Stimulated activated CD4-positive, alpha-beta T cell treated with anti-CD3 and anti-CD28 coated beads, Interleukin-15, amount 100 ng/mL, for 24 hours (primary cell): Measurements from ENCODE around the gene ARMC2.
"Not testable (repeated sequence)": the region's sequence is repeated elsewhere in the genome, so short reads cannot be mapped to it uniquely, and the experiment has no call there.

Experiments
- DNase-seq: peaks from one replicate; pipeline ENCODE4 v3.0.0-alpha.2; 2020

The ARMC2 gene

DNA sequence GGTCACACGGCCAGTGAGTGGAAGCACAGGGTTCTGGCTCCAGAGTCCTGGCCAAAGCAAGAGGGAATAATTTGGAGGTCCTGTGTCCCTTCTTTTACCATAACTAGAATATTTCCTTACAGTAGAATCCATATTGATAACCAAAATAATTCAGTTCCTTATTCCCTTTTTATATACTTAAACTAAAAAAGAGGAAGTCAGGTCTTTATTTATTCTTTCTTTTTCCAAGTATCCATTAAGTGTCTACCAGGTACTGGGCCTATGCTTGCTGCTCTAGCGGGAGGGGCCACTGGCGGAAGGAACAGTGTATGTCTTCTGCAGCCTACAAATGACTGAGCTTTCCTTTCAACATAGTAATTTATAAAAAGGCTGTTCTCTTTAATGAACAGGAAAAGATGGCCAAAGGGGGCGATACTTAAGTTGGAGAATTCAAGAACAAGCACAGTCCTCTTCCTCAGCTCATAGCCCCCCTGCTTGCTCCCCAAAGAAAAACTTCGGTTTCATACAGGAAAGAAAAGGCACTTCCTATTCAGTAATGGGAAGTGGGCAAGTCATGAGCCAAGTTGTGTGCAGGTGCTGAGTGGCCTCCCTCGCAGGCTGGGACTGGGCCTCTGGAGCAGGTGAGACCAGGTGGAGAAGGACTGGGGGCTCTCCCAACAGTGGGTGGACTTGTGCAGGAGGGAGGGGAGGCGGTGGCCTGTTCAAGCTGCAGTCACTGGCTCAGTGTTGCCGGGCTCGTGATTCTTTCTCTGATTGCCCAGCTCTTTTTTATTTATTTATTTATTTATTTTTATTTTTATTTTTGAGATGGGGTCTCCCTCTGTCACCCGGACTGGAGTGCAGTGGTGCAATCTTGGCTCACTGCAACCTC is 110.9 kb downstream of the ARMC2 start:
- no peak for DNase-seq

DNA sequence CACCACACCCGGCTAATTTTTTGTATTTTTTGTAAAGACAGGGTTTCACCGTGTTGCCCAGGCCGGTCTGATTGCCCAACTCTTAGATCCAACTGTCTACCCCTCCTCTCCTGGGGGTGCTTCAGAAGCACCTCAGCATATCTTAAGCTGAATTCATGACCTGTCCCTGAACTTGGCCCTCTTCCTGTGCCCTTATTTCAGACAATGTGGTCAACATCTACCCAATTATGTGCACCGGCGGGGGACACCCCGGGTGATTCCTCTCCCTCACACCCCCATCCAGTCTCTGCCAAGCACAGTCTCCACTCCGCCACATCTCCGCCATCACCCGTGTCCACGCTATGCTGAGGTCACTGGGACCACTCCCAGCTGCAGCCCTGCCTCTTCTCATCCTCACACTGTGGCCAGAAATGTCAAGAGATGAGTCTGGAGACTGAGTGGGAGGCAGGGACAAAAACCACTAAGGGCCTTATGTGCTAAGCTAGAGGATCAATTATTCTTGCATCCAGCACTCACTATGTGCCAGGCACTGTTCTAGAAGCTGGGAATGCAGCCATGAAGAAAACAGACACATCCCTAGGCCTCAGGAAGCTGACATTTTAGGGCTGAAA is 111.9 kb downstream of the ARMC2 start:
- no peak for DNase-seq

- DNase-seq: no peak
These were observed 112.4 kb downstream of the ARMC2 start for GRCh38 chr6:108960601-108961000.

GRCh38 chr6:108961077-108961476 is 112.9 kb downstream of the ARMC2 start:
- DNase-seq: no peak

DNA sequence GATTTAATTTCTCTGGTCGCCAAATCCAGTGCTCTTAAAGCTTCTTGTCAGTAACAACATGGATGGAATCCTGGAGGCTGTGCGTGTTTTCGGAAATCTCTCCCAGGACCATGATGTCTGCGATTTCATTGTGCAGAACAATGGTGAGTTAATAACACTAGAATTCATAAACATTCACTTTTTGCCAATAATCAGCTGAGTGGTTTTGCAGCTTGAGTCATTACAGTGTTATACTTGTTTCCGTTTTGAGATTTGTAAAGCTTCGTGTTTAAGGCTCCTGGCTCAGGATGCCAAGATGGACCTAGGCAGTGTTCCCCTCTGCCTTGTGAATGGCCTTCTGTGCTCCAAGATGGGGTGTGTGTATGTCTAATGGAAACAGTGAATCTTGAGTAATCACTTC is 113.8 kb downstream of the ARMC2 start:
- DNase-seq: no peak

DNA sequence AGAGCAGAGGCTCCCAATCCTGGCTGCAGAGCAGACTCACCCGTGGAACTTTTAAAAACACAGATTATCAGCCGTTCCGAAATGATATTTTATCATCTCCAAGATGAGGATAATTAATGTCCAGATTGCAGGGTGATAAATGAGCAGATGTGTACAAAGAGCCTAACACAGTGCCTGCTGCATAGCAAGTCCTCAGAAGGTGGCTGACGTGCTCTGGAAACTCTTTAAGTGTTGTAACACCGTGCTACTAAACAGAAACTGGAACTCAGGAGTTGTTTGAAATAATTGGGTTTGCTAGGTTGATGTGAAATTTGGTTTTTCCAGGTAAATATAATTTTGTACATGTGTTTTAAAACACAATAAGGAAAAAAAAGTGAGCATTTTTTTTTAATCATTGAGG is 118.0 kb downstream of the ARMC2 start:
- no peak for DNase-seq

DNA sequence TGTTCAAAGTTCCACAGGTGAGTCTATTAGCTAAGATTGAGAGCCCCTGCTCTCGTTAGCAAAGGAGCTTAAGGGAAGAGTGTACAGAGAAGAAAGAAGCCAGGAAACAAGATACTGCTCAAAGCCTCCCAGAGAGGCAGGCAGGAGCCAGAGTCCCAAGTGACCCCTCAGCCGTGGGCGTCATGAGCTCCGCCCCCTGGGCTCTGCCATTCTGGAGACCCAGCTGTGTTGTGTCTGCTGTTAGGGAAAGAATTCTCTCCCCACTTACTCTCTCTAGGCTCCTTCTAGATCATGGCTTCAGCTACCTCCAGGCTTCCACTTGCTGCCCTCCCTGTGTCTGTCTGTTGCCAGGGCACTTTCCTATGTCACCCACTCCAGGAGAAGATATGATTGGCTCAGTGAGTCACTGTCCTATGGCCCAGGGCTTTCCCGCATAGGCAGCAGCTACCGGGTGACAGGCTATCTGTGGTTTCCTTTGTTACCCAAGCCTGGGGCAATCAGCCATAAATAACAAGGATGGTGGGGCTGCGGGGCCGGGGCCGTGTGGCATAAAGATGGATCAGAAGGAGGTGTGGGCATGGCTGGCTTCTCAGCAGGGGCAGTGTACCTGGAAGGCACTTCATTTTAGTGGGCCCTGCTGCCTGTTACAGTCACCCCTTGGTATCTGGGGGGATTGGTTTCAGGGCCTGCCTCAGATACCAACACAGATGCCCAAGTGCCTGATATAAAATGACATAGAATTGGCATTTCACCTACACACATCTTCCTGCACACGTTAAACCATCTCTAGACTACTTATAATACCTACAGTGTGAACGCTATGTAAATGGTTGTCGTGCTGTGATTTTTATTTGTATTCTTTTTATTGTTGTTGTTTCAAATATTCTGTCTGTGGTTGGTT is 118.9 kb downstream of the ARMC2 start:
- no peak for DNase-seq

DNA sequence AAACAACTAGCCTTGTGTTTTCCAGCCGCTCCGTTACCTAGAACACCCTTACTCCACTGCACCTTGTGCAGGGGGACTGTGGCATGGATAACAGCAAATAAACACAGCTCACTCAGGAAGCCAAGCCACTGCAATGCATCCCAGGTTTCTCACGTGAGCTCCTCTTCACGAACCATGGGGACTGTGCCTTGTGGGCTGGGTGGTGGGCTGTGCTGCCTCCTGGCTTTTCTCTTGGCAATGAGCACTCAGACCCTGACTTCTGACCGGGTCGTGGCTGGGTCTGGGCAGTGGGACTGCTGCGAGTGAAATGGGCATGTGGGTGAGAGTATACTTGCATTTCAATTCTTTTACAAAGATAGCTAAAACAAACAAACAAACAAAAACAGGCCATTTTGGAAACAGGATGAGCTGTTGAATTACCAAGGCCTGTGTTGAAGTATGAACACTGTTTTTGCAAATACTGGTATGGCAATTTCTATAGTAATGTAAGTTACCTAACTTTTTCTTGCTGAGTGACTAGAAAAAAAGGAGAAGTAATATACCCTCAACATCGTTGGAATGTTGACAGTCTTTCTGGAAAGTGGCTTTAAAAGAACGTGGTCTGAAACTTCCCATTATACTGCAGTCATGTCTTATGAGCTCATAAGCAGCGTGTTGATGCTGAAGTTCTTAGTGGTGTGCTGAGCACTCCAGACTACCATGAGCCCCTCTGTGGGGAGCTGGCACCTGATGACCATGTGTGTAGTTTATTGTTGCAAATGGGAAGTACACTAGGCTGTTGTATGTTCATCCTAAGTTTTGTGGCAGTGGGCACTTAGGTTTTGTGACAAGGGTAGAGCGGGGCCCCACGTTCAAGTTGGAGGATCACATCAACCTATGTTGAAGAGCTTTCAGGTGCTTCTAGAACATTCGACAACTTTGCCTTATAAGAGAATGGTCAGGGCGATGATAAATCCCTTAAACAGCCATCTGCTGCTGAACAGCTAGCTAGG is 120.4 kb downstream of the ARMC2 start:
- DNase-seq: no peak

DNA sequence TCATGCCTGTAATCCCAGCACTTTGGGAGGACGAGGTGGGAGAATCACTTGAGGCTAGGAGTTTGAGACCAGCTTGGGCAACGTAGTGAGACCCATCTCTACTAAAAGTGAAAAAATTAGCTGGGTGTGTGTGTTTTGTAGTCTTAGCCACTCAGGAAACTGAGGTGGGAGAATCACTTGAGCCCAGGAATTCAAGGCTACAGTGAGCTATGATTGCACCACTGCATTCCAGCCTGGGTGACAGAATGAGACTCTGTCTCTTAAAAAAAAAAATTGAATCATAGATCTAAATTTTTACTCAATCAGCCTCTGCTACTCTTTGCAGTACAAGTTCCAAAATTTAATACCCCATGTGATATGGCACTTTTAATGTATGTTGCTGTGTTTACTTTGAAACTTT is 121.6 kb downstream of the ARMC2 start:
- DNase-seq: no peak

DNA sequence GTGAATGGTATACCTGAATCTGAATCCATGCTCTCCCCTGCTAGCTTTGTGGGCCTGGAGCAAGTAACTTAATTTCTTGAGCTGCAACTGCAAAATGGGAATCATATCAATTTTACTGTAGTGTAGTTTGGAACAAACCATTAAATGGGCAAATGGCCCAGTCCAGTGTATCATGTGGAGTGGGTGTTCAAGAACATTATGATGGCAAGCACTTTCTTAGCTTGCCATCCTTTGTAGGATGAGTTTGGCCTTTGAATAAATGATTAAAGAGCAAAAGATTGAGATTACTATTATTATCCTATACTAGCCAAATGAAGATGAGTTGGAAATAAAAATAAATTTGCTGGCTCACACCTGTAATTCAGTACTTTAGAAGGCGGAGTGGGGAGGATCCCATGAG is 126.0 kb downstream of the ARMC2 start:
- no peak for DNase-seq

DNA sequence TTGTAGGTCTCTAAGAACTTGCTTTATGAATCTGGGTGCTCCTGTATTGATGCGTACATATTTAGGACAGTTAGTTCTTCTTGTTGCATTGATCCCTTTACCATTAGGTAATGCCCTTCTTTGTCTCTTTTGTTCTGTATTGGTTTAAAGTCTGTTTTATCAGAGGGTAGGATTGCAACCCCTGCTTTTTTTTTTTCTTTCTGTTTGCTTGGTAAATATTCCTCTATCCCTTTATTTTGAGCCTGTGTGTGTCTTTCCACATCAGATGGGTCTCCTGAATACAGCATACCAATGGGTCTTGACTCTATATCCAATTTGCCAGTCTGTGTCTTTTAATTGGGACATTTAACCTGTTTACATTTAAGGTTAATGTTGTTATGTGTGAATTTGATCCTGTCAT is 130.4 kb downstream of the ARMC2 start:
- not testable (repeated sequence) for DNase-seq

GRCh38 chr6:108982154-108983113 is 134.2 kb downstream of the ARMC2 start:
- no peak for DNase-seq

DNA sequence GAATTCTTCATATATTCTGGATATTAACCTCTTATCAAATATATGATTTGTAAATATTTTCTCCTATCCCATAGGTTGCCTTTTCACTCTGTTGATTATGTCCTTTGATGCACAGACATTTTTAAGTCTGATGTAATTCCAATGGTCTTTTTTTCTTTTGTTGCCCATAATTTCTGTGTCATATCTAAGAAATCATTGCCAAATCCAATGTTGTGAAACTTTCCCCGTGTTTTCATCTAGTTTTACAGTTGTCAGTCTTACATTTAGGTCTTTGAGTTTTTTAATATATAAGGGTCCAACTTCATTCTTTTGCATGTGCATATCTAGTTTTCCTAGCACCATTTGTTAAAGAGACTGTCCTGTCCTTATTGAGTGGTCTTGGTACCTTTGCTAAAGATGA is 134.9 kb downstream of the ARMC2 start:
- no peak for DNase-seq

GRCh38 chr6:108985301-108985700 is 137.1 kb downstream of the ARMC2 start:
- no peak for DNase-seq

- no peak for DNase-seq
These were observed 138.9 kb downstream of the ARMC2 start for GRCh38 chr6:108987156-108987555.

GRCh38 chr6:108988296-108988695 is 140.1 kb downstream of the ARMC2 start:
- DNase-seq: no peak

DNA sequence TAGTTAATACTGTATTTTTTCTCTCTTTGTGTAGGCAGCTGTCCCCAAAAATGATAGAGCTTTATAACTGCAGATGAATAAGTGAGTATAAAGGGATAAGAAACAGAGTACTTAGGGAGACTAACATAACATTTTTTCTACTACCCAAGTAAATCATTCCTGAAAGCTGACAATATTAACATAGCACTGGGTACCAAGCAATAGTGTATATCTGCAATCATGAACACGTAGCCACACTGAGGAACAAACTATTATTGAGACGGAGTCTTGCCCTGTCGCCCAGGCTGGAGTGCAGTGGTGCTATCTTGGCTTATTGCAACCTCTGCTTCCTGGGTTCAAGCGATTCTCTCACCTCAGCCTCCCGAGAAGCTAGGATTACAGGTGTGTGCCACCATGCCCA is 140.5 kb downstream of the ARMC2 start:
- DNase-seq: no peak

- no peak for DNase-seq
These were observed 141.5 kb downstream of the ARMC2 start for GRCh38 chr6:108989700-108990099.

DNA sequence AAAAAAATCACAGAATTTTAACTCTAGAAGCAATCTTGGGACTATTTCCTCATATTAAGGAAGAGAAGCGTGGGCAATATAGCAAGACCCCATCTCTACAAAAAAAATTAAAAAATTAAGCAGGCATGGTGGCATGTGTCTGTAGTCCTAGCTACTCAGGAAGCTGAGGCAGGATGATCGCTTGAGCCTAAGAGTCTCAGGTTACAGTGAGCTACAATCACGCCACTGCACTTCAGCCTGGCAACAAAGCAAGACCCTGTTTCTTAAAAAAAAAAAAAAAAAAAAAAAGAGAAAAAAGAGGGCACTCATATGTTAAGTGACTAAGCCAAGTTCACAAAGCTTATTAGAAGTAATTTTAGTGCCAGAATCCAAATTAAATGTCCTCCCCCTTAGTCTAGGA is 145.7 kb downstream of the ARMC2 start:
- DNase-seq: no peak

DNA sequence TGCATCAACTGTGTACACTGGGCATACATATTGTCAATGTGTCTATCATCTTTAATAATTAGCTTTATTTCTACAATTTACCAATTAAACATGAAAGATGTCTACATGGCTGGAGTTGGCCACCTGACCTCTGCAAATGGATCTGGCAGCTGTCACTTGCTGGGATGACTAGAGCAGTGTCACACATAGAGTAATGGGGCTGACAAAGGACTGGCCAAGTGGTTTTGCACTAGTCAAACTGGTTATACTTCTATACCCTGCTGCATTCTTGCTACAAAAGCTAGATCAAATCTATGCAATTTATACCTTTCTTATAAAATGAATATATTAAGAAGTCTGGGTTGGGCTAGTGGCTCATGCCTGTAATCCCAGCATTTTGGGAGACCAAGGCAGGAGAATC is 147.1 kb downstream of the ARMC2 start:
- DNase-seq: no peak

GRCh38 chr6:108996208-108996607 is 148.0 kb downstream of the ARMC2 start:
- DNase-seq: no peak
